Loucy (cell line): ENCODE results near the gene EEFSEC.

Experiments used
- CTCF ChIP-seq: fragments of 200-600 bp; sonication (generic); conservative IDR thresholded peaks from 2 replicates; pipeline ENCODE4 v1.5.1; 2014; ENCODE audit warnings: mild to moderate bottlenecking, antibody characterized with exemption, low read length
- EZH2phosphoT487 ChIP-seq: fragments of 200-600 bp; IDR thresholded peaks from 2 replicates; pipeline ENCODE4 v1.6.1; 2018; ENCODE audit warnings: antibody characterized with exemption, mild to moderate bottlenecking, moderate library complexity, borderline replicate concordance

- TF ChIP-seq CTCF (no peak), EZH2phosphoT487 (no peak)
Measured at GRCh38 chr3:128235207-128235926, 82.1 kb downstream of the EEFSEC start.
